GM18868 (cell line): ENCODE data around the gene RCC1.
A peak's percentile ranks its signal among the peaks of the same experiment; 100 is the strongest.
"Not testable (repeated sequence)": the region's sequence is repeated elsewhere in the genome, so short reads cannot be mapped to it uniquely, and the experiment has no call there.

ENCODE experiments used
- ATAC-seq: cut with Tn5 transposase; IDR thresholded peaks from one replicate; pipeline ENCODE4 v1.9.1; 2021; ENCODE audit warnings: mild to moderate bottlenecking, moderate library complexity; ENCODE audit not compliant: unreplicated experiment

Gene RCC1

DNA sequence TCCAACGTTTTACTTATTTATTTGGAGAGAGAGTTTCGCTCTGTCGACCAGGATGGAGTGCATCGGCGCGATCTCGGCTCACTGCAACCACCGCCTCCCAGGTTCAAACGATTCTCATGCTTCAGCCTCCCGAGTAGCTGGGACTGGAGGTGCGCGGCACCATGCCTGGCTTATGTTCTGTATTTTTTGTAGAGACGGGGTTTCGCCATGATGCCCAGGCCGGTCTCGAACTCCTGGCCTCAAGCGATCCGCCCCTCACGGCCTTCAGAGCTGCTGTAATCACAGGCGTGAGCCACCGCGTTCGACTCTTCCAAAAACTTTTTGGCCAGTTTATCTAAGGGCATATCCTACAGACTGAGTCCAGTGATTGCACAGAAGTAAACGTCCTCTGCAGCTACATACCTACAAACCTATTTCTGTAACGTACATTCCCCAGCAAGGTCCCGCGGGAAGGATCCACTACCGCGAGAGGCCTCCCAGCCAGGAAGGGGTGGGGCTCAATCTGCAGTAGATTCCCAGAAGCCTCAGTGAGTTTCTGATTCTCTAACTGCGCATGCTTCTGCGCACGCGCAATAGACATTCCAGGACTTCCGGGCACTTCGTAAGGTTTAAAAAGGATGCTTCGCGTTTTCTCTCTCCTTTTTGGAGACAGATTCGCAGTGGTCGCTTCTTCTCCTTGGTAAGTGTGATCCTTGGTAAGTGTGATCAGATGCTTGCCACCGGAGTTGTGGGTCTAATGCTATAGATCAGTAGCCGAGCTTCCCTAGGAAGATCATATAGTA is at the start of gene RCC1:
TSS of gene RCC1 (plus strand) at position 638 of the 782 bp plus-strand sequence. CDS start 23,824 bp downstream, outside the sequence.
- ATAC-seq = peak; percentile 82

DNA sequence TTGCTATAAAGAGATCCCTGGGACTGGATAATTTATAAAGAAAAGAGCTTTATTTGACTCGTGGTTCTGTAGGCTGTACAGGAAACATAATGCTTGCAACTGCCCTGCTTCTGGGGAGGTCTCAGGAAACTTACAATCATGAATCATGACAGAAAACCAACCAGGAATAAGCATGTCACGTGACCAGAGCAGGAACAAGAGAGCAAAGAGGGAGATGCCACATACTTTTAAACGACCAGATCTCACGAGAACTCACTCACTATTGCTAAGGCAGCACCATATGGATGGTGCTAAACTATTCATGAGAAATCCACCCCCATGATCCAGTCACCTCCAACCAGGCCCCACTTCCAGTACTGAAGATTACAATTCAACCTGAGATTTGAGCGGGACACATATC is 49.8 kb upstream of the RCC1 start:
- no peak for ATAC-seq

- no peak for ATAC-seq
These were observed 48.2 kb upstream of the RCC1 start for GRCh38 chr1:28457678-28458077.

DNA sequence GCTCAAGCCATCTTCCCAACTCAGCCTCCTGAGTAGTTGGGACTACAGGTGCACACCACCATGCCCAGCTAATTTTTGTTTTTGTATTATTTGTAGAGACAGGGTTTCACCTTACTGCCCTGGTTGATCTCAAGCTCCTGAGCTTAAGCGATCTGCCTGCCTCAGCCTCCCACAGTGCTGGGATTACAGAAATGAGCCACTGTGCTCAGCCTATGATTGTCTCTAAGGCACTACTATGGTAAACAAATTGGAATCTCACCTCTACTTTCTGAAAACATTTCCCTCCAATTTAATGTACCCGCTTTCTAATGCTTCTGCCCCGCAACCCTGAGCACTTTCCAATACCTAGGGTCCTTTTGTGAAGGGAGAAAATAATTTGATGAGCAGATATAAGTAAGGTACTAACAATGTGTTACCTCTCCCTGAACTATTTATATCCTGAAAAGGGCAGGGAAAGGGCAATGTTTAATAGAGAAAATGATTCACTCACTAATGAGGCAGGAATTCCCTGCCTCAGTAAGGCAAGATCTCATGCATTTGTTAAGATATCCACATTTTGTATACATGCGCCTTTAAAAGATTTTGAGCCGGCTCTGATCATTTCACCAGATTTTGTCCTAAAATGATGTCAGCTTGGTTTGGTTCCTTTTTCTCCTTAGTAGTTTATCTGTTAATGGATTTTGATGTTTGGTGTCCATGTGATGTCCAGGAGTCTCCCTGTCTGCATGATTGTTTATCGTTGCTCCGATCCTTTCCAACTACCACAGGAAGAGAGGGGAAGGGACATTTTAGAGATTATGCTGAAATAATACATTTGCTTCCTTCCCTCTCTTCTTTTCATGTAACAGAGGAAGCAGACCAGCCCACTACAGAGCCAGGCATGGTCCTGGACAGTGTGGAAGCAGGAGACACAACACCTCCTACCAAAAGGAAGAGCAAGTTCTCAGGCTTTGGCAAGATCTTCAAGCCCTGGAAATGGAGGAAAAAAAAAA is 47.3 kb upstream of the RCC1 start:
- no peak for ATAC-seq

- ATAC-seq = no peak
These were observed 39.5 kb upstream of the RCC1 start for GRCh38 chr1:28466226-28466778.

GRCh38 chr1:28470146-28470545 is 35.7 kb upstream of the RCC1 start:
- ATAC-seq = no peak

DNA sequence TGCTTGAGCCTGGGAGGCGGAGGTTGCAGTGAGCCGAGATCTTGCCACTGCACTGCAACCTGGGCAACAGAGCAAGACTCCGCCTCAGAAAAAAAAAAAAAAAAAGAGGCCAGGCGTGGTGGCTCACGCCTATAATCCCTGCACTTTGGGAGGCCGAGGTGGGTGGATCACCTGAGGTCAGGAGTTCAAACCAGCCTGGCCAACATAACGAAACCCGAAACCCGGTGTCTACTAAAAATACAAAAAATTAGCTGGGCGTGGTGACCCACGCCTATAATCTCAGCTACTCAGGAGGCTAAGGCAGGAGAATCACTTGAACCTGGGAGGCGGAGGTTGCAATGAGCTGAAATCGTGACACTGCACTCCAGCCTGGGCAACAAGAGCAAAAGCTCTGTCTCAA is 26.3 kb upstream of the RCC1 start:
- ATAC-seq = not testable (repeated sequence)

DNA sequence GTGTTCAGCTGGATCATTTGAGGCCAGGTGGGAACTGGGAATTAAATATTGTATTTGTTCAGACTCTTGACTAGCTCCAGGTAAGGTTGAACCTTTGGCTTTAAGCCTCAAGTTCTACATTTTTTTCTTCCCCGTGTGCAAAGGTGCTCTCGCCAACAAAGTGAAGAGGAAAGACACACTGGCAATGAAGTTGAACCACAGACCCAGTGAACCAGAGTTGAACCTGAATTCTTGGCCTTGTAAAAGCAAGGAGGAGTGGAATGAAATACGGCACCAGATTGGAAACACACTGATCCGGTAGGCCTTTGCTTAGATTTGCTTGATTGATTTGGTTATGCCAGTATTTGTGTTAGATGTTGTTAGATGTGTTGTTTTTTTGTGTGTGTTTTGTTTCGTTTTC is 25.5 kb upstream of the RCC1 start:
- no peak for ATAC-seq

- ATAC-seq = no peak
These were observed 23.7 kb upstream of the RCC1 start for GRCh38 chr1:28482138-28482537.

- ATAC-seq = no peak
These were observed 23.1 kb upstream of the RCC1 start for GRCh38 chr1:28482702-28483101.

- ATAC-seq = no peak
These were observed 11.1 kb upstream of the RCC1 start for GRCh38 chr1:28494737-28495136.

- ATAC-seq = no peak
These were observed 6.3 kb upstream of the RCC1 start for GRCh38 chr1:28499553-28499952.

DNA sequence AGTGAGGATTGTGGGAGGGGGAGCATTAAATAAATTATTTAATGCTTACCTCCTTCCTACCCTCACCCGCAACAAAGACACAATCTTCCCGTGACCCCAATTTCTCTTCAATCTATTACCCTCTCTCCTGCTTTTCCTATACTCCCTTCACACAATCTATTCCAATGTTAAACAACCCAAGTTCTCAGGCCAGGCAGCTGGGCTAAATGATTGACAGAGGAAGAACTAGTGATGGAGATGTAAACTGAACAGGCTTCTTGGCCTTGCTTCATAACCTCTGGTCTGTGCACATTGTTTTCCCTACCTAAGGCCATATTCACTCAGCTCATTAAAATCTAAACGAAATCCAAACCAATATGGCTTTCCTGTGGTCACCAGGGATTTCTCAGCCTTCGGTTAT is 3.9 kb upstream of the RCC1 start:
- ATAC-seq = no peak

- ATAC-seq = no peak
These were observed 2.7 kb upstream of the RCC1 start for GRCh38 chr1:28503117-28503516.

- ATAC-seq = no peak
These were observed 1.0 kb downstream of the RCC1 start for GRCh38 chr1:28506907-28507246.

DNA sequence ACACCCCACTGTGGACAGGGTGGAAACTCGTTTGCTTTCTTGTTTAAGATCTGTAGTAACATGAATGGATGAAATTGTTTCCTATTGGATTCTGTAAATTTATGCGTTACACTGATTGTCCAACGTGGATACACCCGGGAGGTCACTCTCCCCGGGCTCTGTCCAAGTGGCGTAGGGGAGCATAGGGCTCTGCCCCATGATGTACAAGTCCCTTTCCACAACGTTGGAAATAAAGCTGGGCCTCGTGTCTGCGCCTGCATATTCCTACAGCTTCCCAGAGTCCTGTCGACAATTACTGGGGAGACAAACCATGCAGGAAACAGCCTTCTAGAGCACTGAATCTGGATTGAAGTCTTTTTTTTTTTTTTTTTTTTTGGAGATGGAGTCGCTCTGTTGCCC is 1.4 kb downstream of the RCC1 start:
- no peak for ATAC-seq

DNA sequence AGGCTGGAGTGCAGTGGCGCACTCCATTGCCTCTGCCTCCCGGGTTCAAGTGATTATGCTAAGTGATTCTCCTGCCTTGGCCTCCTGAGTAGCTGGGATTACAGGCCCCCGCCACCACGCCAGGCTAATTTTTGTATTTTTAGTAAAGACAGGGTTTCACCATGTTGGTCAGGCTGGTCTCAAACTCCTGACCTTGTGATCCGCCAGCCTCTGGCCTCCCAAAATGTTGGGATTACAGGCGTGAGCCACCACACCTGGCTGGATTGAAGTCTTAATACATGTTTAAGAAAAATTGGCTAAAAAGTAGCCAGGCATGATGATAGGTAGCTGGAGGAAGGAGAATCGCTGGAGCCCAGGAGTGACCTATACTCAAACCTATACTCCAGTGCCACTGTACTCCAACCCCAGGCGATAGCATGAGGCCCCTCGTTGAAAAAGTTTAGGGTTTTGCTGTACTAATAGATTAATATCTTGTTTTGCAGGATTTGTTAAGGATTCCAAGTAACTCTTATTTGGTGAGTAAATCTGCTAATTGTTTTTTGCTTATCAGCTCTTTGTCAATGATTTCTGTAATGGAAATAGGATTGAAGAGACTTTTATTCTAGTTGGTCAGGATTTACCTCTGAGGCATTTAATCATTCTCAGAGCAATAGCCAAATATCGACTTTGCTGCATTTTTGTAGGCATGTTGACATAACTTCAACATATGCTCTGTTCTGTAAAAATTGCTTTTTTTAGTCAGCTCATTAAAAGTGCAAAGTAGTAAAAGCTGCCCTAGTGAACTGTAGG is 2.0 kb downstream of the RCC1 start:
- ATAC-seq = no peak

DNA sequence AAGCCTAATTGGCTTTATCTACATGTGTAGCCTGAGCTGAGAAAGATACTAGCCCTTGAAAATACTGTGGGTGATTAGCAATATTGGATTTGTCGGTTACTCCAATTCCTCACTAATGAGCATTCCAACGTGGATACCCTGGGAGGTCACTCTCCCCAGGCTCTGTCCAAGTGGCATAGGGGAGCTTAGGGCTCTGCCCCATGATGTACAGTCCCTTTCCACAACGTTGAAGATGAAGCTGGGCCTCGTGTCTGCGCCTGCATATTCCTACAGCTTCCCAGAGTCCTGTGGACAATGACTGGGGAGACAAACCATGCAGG is 2.6 kb downstream of the RCC1 start:
- no peak for ATAC-seq

DNA sequence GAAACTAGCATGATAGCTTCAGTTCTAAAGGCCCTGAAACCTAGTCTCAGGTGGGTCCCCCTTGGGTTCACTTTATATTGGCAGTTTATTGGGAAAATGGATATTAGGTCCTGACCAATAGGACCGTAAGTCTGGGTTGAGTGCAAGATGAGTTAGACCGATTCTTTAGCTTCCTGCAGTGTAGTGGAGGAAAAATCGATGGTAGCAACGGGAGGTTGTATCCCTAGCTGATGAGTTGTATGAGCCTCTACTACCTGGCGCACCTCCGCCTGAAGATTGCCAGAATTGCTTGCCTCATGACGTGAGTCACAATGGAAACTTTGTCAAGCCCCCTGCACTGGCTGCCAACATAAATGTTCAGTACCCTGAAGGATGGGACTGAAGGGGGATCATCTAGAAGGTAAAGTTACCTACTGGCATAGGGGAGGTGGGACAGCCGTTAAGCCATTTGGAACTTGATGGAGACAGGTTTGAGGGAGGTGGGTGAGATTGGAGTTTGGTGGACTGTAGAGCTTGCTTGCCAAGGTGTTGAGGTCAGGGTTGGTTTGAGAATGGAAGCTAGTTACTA is 3.9 kb downstream of the RCC1 start:
- ATAC-seq = no peak

- no peak for ATAC-seq
These were observed 4.6 kb downstream of the RCC1 start for GRCh38 chr1:28510273-28510969.
